HL-60 (cell line): Measurements from ENCODE around the gene TOMM40L.

ENCODE experiments used
- POLR2AphosphoS5 ChIP-seq: IDR thresholded peaks from 2 replicates; pipeline ENCODE4 v1.6.1; 2012; ENCODE audit warnings: low read depth
- TF ChIP-seq, protein P1 (sequence below): IDR thresholded peaks from one replicate; pipeline ENCODE4 v1.5.1; 2011; ENCODE audit warnings: low read length, control low read depth, inconsistent platforms; ENCODE audit not compliant: insufficient read depth

DNA sequence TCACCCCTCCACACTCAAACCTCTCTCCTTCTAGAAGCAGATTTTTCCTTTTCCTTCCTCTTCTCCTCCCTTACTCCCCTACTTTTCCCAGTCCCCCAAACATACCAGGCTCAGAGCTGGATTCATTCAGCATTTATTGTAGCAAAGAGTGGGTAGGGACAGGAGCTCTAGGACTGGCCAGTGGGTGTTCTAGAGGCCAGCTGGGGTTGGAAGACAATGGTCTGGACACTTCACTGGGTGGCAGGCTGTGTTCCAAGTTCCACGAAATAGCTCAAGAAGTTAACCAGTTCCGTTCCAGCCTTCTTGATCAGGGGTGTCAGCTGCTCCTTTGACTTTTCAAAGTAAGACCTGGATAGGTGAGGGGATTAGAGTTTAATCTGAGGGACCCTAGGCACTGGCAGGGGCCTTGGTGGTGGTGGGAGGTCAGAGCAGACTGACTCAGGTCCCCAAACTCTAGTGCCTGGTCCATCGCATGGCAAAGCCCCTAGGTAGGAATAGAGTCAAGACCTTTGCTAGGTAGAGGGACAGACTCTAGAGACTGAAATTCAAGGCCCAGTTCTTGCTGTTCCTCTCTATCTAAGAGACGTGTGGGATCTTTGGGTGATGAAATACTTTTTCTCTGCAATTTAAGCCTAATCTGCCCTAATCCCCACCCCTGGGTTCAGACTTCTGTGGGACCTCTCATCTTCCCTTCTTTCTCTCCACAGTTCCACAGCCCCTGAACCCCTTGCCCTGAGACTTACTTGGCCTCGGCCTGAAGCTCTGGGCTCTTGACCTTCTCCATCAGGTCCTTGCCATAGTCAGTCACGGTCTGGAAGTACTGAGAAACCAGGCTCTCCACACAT is 3.5 kb upstream of the TOMM40L start:
- TF ChIP-seq, protein P1, sequence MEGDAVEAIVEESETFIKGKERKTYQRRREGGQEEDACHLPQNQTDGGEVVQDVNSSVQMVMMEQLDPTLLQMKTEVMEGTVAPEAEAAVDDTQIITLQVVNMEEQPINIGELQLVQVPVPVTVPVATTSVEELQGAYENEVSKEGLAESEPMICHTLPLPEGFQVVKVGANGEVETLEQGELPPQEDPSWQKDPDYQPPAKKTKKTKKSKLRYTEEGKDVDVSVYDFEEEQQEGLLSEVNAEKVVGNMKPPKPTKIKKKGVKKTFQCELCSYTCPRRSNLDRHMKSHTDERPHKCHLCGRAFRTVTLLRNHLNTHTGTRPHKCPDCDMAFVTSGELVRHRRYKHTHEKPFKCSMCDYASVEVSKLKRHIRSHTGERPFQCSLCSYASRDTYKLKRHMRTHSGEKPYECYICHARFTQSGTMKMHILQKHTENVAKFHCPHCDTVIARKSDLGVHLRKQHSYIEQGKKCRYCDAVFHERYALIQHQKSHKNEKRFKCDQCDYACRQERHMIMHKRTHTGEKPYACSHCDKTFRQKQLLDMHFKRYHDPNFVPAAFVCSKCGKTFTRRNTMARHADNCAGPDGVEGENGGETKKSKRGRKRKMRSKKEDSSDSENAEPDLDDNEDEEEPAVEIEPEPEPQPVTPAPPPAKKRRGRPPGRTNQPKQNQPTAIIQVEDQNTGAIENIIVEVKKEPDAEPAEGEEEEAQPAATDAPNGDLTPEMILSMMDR: no peak
- no peak for TF ChIP-seq POLR2AphosphoS5
